T-helper 17 cell (primary cell): Measurements from ENCODE around the gene SLCO2B1. TPM values are rescaled to one million over a fixed set of nuclear protein-coding genes. Genes with fewer than 3 reads are reported as not detected.

ENCODE experiments used
- ATAC-seq: fragments of 150-1000 bp; cut with Tn5 transposase; 2 replicates; pipeline ENCODE4 v1.10.0; 2021; ENCODE audit warnings: mild to moderate bottlenecking, moderate library complexity
- DNase-seq, 3 donors: peaks; one replicate each; pipeline versions ENCODE4 v3.0.0 to v3.0.0-alpha.2; 2020 to 2021
- H3K9me3 ChIP-seq: one replicate; pipeline ENCODE4 v1.7.0; 2013; ENCODE audit warnings: low read length, mild to moderate bottlenecking; ENCODE audit not compliant: control insufficient read depth, poor library complexity, severe bottlenecking
- H3K27ac Mint-ChIP-seq: one replicate; pipeline ENCODE4 v1.8.0; 2022; ENCODE audit warnings: mild to moderate bottlenecking, moderate library complexity, mixed read lengths
- H3K27me3 Mint-ChIP-seq: one replicate; pipeline ENCODE4 v1.8.0; 2022; ENCODE audit warnings: mixed read lengths
- H3K36me3 Mint-ChIP-seq: one replicate; pipeline ENCODE4 v1.8.0; 2022; ENCODE audit warnings: low read depth, mixed read lengths
- H3K4me1 Mint-ChIP-seq: one replicate; pipeline ENCODE4 v1.8.0; 2022; ENCODE audit warnings: mild to moderate bottlenecking, mixed read lengths
- H3K4me3 Mint-ChIP-seq: one replicate; pipeline ENCODE4 v1.8.0; 2022; ENCODE audit warnings: mild to moderate bottlenecking, moderate library complexity, mixed read lengths
- total RNA-seq, 4 donors: library from RNA in 2 of 4; stranded (reverse) in 2 of 4; gene quantifications; one replicate each; pipeline ENCODE4 v1.2.3 and lab custom pipeline; 2022 to 2026

SLCO2B1 gene
- total RNA-seq, 2 donors from 2014 or later, result not detected

DNA sequence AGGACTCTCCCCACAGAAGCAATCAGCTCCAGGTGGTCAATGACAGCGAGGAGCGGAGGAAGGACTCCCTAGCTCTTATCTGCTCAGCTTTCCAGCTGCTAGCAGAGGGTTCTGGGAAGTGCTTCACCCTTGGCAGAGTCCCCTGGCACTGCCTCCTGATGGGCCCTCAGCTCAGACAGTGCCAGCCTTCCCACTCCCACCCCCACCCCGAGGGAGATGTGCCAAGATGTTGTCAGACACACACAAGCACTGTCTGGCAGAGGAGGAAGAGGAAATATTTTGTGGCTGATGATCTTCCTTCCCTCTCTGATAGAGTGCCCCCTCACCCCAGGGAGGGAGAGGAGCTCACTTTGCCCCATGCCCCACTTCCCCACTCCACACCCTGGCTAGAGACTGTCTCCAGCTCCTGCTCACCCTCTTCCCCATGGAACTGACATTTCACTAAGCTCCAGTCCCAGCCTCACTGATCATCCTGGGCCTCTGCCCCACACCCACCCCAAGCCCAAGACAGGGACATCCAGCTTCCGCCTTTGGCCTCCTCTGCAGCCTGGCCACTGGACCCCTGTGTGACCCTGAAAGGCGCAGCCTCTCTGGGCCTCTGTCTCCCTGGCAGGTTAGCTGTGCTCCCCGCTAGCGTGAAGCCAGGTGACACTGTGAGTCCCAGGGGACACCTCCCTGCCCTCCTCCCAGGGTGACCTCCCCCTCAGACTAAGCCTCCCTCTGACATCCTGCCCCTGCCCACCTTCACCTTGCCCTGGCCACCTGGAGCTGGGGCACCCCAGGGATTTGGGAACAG is 44.5 kb downstream of the SLCO2B1 start:
- H3K27ac Mint-ChIP-seq, result no peak overlapping the region
- no peak overlapping the region for H3K4me3 Mint-ChIP-seq
- H3K27me3 Mint-ChIP-seq, result peaks cover 12% of the 10 kb centered on the region
- H3K36me3 Mint-ChIP-seq, result no peaks in the 10 kb centered on the region
- H3K4me1 Mint-ChIP-seq, result peaks cover 6% of the 10 kb centered on the region
- H3K9me3 ChIP-seq, result no peaks in the 10 kb centered on the region
- DNase-seq (no peak), ATAC-seq (no peak)

- DNase-seq (no peak), ATAC-seq (no peak)
- Mint-ChIP-seq H3K4me1 (peaks cover 2% of the 10 kb centered on the region), H3K36me3 (no peaks in the 10 kb centered on the region), H3K4me3 (no peak overlapping the region), H3K27me3 (peaks cover 12% of the 10 kb centered on the region), H3K27ac (no peak overlapping the region)
- H3K9me3 ChIP-seq, result no peaks in the 10 kb centered on the region
These were observed 45.5 kb downstream of the SLCO2B1 start for GRCh38 chr11:75196426-75196825.

DNA sequence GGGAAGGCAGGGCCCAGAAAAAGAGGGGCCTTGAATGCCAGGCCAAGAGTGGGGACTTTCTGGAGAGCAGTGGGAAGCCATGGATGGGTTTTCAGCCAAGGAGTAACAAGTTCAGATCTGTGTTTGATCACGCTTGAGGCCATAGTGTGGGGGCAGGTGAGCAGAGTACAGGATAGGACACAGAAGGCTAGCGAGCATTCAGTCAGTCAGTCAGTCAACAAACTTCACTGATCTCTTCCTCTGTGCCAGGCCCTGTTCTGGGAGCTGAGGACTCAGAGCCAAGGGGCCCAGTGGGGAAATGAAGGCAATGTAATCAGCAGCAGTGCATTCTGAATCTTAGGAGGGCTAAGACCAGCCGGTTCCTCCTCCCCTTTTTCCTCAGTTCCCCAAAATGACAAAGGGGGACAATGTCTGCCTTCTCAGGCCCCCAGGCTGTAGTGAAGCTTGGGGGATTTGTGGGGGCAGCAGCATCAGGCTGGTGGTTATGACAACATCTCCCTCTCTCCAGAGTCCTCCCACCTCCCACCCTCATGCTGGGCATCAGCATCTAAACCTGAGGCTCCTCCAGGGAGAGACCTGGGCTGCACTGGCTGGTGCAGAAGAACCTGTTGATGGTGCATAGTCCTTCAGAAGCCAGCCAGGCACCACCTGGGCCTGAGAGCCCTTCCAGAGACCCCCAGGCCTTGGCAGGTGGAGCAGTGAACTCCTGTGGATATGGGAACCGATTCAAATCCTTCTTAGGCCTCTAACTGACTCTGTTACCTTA is 46.8 kb downstream of the SLCO2B1 start:
- Mint-ChIP-seq H3K27ac (no peak overlapping the region), H3K36me3 (no peaks in the 10 kb centered on the region), H3K4me1 (no peaks in the 10 kb centered on the region), H3K4me3 (no peak overlapping the region), H3K27me3 (peaks cover 22% of the 10 kb centered on the region)
- ATAC-seq (no peak), DNase-seq (no peak)
- no peaks in the 10 kb centered on the region for H3K9me3 ChIP-seq

- no peak overlapping the region for H3K27ac Mint-ChIP-seq
- H3K4me3 Mint-ChIP-seq, result no peak overlapping the region
- no peak for ATAC-seq
- peaks cover 26% of the 10 kb centered on the region for H3K27me3 Mint-ChIP-seq
- H3K4me1 Mint-ChIP-seq, result no peaks in the 10 kb centered on the region
- DNase-seq, result no peak
- H3K36me3 Mint-ChIP-seq, result no peaks in the 10 kb centered on the region
- no peaks in the 10 kb centered on the region for H3K9me3 ChIP-seq
These were observed 47.5 kb downstream of the SLCO2B1 start for GRCh38 chr11:75198278-75198973.

DNA sequence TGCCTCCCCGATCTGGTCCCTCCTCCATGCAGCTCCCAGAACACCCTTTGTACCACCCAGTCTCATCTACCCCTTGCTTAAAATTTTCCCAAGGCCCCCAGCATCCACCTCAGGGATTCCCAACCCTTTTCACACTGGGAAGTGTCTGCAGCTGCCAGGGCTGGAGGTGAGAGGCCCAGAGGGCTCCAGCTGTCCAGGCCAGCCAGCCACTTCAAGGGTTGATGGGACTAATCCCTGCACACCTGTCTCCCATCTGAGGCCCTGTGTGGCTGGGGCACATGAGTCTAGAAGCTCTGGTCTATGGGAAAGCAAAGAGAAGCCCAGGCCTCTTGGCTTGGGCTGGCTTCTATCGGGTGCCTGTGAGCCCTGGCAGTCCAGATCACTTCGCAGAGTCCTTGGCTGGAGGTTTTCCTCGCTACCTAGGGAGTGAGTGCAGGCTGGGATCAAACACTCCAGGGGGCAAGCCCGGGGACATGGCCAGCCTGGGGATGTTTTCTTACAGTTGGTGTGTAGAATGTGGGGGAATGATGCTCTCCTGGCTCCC is 48.6 kb downstream of the SLCO2B1 start:
- Mint-ChIP-seq H3K4me1 (no peaks in the 10 kb centered on the region), H3K27ac (no peak overlapping the region), H3K4me3 (no peak overlapping the region), H3K27me3 (peaks cover 26% of the 10 kb centered on the region), H3K36me3 (no peaks in the 10 kb centered on the region)
- ATAC-seq (no peak), DNase-seq (no peak)
- no peaks in the 10 kb centered on the region for H3K9me3 ChIP-seq

GRCh38 chr11:75200051-75200450 is 49.1 kb downstream of the SLCO2B1 start:
- H3K9me3 ChIP-seq, result no peaks in the 10 kb centered on the region
- DNase-seq, result no peak
- no peaks in the 10 kb centered on the region for H3K36me3 Mint-ChIP-seq
- peaks cover 26% of the 10 kb centered on the region for H3K27me3 Mint-ChIP-seq
- ATAC-seq, result no peak
- H3K4me3 Mint-ChIP-seq, result no peak overlapping the region
- H3K27ac Mint-ChIP-seq, result no peak overlapping the region
- no peaks in the 10 kb centered on the region for H3K4me1 Mint-ChIP-seq

DNA sequence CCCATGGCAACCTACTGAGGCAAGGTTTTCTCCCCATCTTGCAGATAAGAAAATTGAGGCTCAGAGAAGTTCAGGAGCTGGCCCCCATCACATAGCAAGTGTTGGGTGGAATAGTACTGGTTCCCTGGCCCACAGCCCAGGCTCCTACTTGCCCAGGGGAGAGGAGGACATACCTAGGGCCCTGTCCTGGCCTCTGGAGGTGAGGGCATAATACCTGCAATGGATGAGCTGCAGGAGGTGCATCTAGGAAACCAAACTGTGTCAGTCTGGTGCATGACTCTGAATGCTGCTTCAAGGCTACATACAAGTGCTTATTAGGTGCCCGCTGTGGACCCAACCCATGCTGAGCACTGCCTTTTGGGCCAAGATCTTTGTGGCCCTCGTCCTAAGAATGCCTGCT is 49.6 kb downstream of the SLCO2B1 start:
- Mint-ChIP-seq H3K27me3 (peaks cover 26% of the 10 kb centered on the region), H3K36me3 (no peaks in the 10 kb centered on the region), H3K4me3 (no peak overlapping the region), H3K4me1 (no peaks in the 10 kb centered on the region), H3K27ac (no peak overlapping the region)
- H3K9me3 ChIP-seq, result no peaks in the 10 kb centered on the region
- DNase-seq (no peak), ATAC-seq (no peak)

- no peak for DNase-seq
- H3K27me3 Mint-ChIP-seq, result peaks cover 21% of the 10 kb centered on the region
- H3K9me3 ChIP-seq, result no peaks in the 10 kb centered on the region
- no peak for ATAC-seq
- no peak overlapping the region for H3K27ac Mint-ChIP-seq
- no peaks in the 10 kb centered on the region for H3K36me3 Mint-ChIP-seq
- no peaks in the 10 kb centered on the region for H3K4me1 Mint-ChIP-seq
- no peak overlapping the region for H3K4me3 Mint-ChIP-seq
These were observed 50.9 kb downstream of the SLCO2B1 start for GRCh38 chr11:75201771-75202170.

DNA sequence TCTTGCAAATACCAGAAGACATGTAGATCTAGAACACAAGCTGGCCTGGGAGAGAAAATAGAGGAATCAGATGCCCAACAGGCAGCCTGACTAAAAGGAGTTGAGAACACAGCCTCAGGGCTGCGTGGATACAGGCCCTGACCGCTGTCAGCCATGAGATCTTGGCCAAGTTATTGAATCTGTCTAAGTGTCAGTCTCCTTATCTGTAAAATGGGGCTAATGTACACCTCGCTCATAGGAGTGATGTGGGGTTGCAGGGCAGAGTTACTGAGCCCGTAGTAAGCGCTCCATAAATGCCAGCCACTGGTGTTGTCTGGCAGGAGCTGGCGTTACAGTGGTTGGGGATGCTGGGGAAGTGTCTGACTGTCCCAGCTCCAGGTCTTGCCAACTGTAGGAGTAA is 51.3 kb downstream of the SLCO2B1 start:
- no peak overlapping the region for H3K4me3 Mint-ChIP-seq
- no peaks in the 10 kb centered on the region for H3K36me3 Mint-ChIP-seq
- ATAC-seq, result no peak
- no peak overlapping the region for H3K27ac Mint-ChIP-seq
- peaks cover 17% of the 10 kb centered on the region for H3K27me3 Mint-ChIP-seq
- H3K9me3 ChIP-seq, result no peaks in the 10 kb centered on the region
- DNase-seq, result no peak
- H3K4me1 Mint-ChIP-seq, result no peaks in the 10 kb centered on the region

GRCh38 chr11:75203138-75203537 is 52.2 kb downstream of the SLCO2B1 start:
- no peaks in the 10 kb centered on the region for H3K9me3 ChIP-seq
- DNase-seq (no peak), ATAC-seq (no peak)
- H3K36me3 Mint-ChIP-seq, result no peaks in the 10 kb centered on the region
- peaks cover 14% of the 10 kb centered on the region for H3K27me3 Mint-ChIP-seq
- H3K27ac Mint-ChIP-seq, result no peak overlapping the region
- no peak overlapping the region for H3K4me3 Mint-ChIP-seq
- H3K4me1 Mint-ChIP-seq, result no peaks in the 10 kb centered on the region

DNA sequence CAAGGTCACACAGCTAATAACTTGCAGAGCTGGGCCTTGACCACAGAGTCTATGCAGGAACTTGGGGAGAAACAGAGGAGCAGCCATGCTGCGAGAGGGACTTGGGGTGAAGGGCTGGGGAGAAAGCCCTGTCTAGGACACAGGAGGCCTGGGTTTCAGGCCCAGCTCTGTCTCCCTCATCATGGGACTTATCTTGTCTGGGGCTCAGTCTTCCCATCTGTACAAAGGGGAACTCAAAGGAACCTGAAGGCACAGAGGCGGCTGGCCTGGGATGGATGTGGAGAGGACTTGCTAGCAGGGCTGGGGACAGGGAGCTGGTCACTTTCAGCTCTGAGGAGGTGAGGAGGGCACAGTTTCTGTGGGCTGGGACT is 52.7 kb downstream of the SLCO2B1 start:
- ATAC-seq, result no peak
- no peaks in the 10 kb centered on the region for H3K9me3 ChIP-seq
- H3K27ac Mint-ChIP-seq, result no peak overlapping the region
- no peak for DNase-seq
- peaks cover 14% of the 10 kb centered on the region for H3K27me3 Mint-ChIP-seq
- no peaks in the 10 kb centered on the region for H3K36me3 Mint-ChIP-seq
- H3K4me1 Mint-ChIP-seq, result no peaks in the 10 kb centered on the region
- H3K4me3 Mint-ChIP-seq, result no peak overlapping the region

DNA sequence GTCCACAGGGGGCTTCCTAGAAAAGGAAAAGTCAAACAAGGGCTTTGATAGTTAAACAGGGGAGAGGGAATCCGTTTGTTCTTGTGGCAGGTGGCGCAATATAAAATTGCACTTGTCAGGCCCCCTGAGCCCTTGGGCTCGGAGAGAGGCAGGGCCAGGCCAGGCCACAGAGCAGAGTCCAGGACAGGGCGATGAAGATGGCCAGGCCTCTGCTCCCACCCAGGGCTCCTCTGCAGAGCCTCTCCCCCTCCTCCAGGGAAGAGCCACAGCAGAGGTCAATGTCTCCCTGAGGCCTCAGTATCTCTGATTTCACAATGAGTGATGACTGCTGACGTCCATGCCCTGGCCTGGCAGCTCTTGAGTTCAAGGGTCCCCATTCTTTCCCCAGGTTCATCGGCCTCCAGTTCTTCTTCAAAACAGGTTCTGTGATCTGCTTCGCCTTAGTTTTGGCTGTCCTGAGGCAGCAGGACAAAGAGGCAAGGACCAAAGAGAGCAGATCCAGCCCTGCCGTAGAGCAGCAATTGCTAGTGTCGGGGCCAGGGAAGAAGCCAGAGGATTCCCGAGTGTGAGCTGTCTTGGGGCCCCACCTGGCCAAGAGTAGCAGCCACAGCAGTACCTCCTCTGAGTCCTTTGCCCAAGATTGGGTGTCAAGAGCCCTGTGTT is 53.2 kb downstream of the SLCO2B1 start:
- peaks cover 14% of the 10 kb centered on the region for H3K27me3 Mint-ChIP-seq
- DNase-seq, result no peak
- H3K36me3 Mint-ChIP-seq, result no peaks in the 10 kb centered on the region
- H3K4me3 Mint-ChIP-seq, result no peak overlapping the region
- ATAC-seq, result no peak
- H3K9me3 ChIP-seq, result no peaks in the 10 kb centered on the region
- H3K4me1 Mint-ChIP-seq, result no peaks in the 10 kb centered on the region
- H3K27ac Mint-ChIP-seq, result no peak overlapping the region
